Left lung (tissue), 10 donors: ENCODE data around the gene MEOX2. TPM values are rescaled to one million over a fixed set of nuclear protein-coding genes. Genes with fewer than 3 reads are reported as not detected.

Experiments used
- ATAC-seq: fragments of 200-7000 bp; cut with Tn5 transposase; one replicate; pipeline ENCODE4 v1.9.1; 2020; ENCODE audit warnings: moderate library complexity
- DNase-seq, 4 donors: peaks; one replicate each; pipeline ENCODE4 v3.0.0-alpha.2; 2013 to 2020
- H3K27ac ChIP-seq, 2 donors: fragments of 200-600 bp; sonication (generic) in 1 of 2; one replicate each; pipeline versions ENCODE4 v1.5.0 to v1.8.0; 2020 to 2021
- H3K27me3 ChIP-seq, 2 donors: fragments of 200-600 bp; sonication (generic) in 1 of 2; one replicate each; pipeline versions ENCODE4 v1.5.0 to v1.8.0; 2020 to 2021
- H3K36me3 ChIP-seq, 2 donors: fragments of 200-600 bp; sonication (generic) in 1 of 2; one replicate each; pipeline versions ENCODE4 v1.5.0 to v1.8.0; 2020 to 2021
- H3K4me1 ChIP-seq, 2 donors: fragments of 200-600 bp; one replicate each; pipeline ENCODE4 v1.8.0; 2021
- H3K4me3 ChIP-seq, 2 donors: fragments of 200-600 bp; sonication (generic) in 1 of 2; one replicate each; pipeline versions ENCODE4 v1.5.0 to v1.8.0; 2020 to 2021; ENCODE audit warnings: mild to moderate bottlenecking in 1 of 2
- H3K9me3 ChIP-seq, 2 donors: fragments of 200-600 bp; sonication (generic) in 1 of 2; one replicate each; pipeline versions ENCODE4 v1.5.0 to v1.8.0; 2020 to 2021
- CTCF ChIP-seq, 2 donors: fragments of 200-600 bp; sonication (generic) in 1 of 2; IDR thresholded peaks; one replicate each; pipeline versions ENCODE4 v1.5.0 to v1.8.0; 2021; ENCODE audit warnings: antibody characterized with exemption in 2 of 2
- intact Hi-C, 2 donors: fragments of 100-400 bp; cut with DNase I; formaldehyde crosslinking; loops; one replicate each; pipeline versions ENCODE4 v1.11.2 to v1.14.2; 2022
- polyA plus RNA-seq, 6 donors: library from polyadenylated mRNA; unstranded; fragments of 120-200 nt; gene quantifications; one replicate each; pipeline ENCODE4 v1.2.1, GENCODE V29; 2013; ENCODE audit not compliant: insufficient read length in 6 of 6
- total RNA-seq, 2 donors: library from RNA; stranded (reverse); fragmentation: NEBNext Ultra II Directional; extraction: Animal tissue kit (Norgen Biotek cat#: 25700); gene quantifications; one replicate each; pipeline ENCODE4 v1.2.1, GENCODE V29; 2021
- donor health status: DM: no; HTN: yes; CAD: no.
- donor health status: DM: no; HTN: no; CAD: no.

MEOX2 gene
- total and polyA plus RNA-seq, 8 donors, result 25.2 to 224 (median 174) TPM

GRCh38 chr7:15667991-15668390 is 18.5 kb downstream of the MEOX2 start:
- DNase-seq, result no peak
- Histone ChIP-seq H3K27ac (no peak overlapping the region), H3K27me3 (no peaks in the 10 kb centered on the region), H3K36me3 (no peaks in the 10 kb centered on the region), H3K9me3 (no peaks in the 10 kb centered on the region), H3K4me1 (no peaks in the 10 kb centered on the region), H3K4me3 (no peak overlapping the region)
- no peak for ATAC-seq
- intact Hi-C loops, result no loop called here
- no peak for TF ChIP-seq CTCF (IDR thresholded peaks at IDR 0.05)

GRCh38 chr7:15662451-15662850 is 24.0 kb downstream of the MEOX2 start:
- no peaks in the 10 kb centered on the region for H3K27me3 ChIP-seq
- H3K4me3 ChIP-seq, result no peak overlapping the region
- TF ChIP-seq CTCF (IDR thresholded peaks at IDR 0.05), result no peak
- H3K4me1 ChIP-seq, result no peaks in the 10 kb centered on the region
- DNase-seq (no peak), ATAC-seq (no peak)
- no peak overlapping the region for H3K27ac ChIP-seq
- no peaks in the 10 kb centered on the region for H3K9me3 ChIP-seq
- no peaks in the 10 kb centered on the region for H3K36me3 ChIP-seq
- intact Hi-C loops, result no loop called here

- ATAC-seq (no peak), DNase-seq (no peak)
- no peaks in the 10 kb centered on the region for H3K27me3 ChIP-seq
- H3K36me3 ChIP-seq, result no peaks in the 10 kb centered on the region
- no peak overlapping the region for H3K27ac ChIP-seq
- H3K4me3 ChIP-seq, result no peak overlapping the region
- H3K9me3 ChIP-seq, result peaks cover 0 to 8% of the 10 kb centered on the region in 2 donors
- no peak for TF ChIP-seq CTCF (IDR thresholded peaks at IDR 0.05)
- no peaks in the 10 kb centered on the region for H3K4me1 ChIP-seq
- intact Hi-C loops, result no loop called here
Observed at GRCh38 chr7:15658247-15658646, 28.2 kb downstream of the MEOX2 start.

- DNase-seq (no peak), ATAC-seq (no peak)
- H3K4me3 ChIP-seq, result no peak overlapping the region
- peaks cover 0 to 8% of the 10 kb centered on the region in 2 donors for H3K9me3 ChIP-seq
- H3K4me1 ChIP-seq, result no peaks in the 10 kb centered on the region
- no peak overlapping the region for H3K27ac ChIP-seq
- intact Hi-C loops, result no loop called here
- TF ChIP-seq CTCF (IDR thresholded peaks at IDR 0.05), result peak in 1 of 2 donors; percentile 5
- H3K27me3 ChIP-seq, result no peaks in the 10 kb centered on the region
- H3K36me3 ChIP-seq, result no peaks in the 10 kb centered on the region
Observed at GRCh38 chr7:15652776-15653290, 33.6 kb downstream of the MEOX2 start.

- no peak for TF ChIP-seq CTCF (IDR thresholded peaks at IDR 0.05)
- Histone ChIP-seq H3K4me3 (no peak overlapping the region), H3K27ac (no peak overlapping the region)
Observed at GRCh38 chr7:15651693-15652092, 34.8 kb downstream of the MEOX2 start.

More at GRCh38 chr7:15651693-15652092, 34.8 kb downstream of the MEOX2 start:
- Histone ChIP-seq H3K27me3 (no peaks in the 10 kb centered on the region), H3K4me1 (no peaks in the 10 kb centered on the region), H3K36me3 (no peaks in the 10 kb centered on the region), H3K9me3 (peaks cover 0 to 6% of the 10 kb centered on the region in 2 donors)
- no peak for ATAC-seq
- intact Hi-C loops, result no loop called here
- DNase-seq, result no peak
